CD14-positive monocyte (primary cell): Measurements from ENCODE around the gene NCMAP. TPM values are rescaled to one million over a fixed set of nuclear protein-coding genes. Genes with fewer than 3 reads are reported as not detected.

Experiments
- DNase-seq, 3 donors: peaks; one replicate each; pipeline ENCODE4 v3.0.0-alpha.2; 2011 to 2022
- H2AFZ ChIP-seq: 2 replicates; pipeline ENCODE4 v1.6.0; 2012; ENCODE audit warnings: mild to moderate bottlenecking, low read depth, low read length, inconsistent platforms; ENCODE audit not compliant: insufficient read depth, poor library complexity, severe bottlenecking
- H3K27ac ChIP-seq, 2 donors: 1 replicate in 1 of 2; 2 replicates in 1 of 2; pipeline ENCODE4 v1.5.1; 2012 to 2013; ENCODE audit warnings: low read length in 2 of 2, control low read depth in 1 of 2, inconsistent platforms in 1 of 2, low read depth in 1 of 2, mild to moderate bottlenecking in 1 of 2
- H3K27me3 ChIP-seq, 2 donors: one replicate each; pipeline versions ENCODE4 v1.6.0 to v1.6.1; 2011 to 2013; ENCODE audit warnings: low read length in 2 of 2; ENCODE audit not compliant: control insufficient read depth in 2 of 2, insufficient read depth in 2 of 2
- H3K36me3 ChIP-seq, 2 donors: replicated peaks in 1 of 2; 1 replicate in 1 of 2; 2 replicates in 1 of 2; pipeline versions ENCODE4 v1.5.1 to v1.6.1; 2012 to 2013; ENCODE audit warnings: low read length in 2 of 2, control low read depth in 1 of 2, inconsistent platforms in 1 of 2, mild to moderate bottlenecking in 1 of 2; ENCODE audit not compliant: insufficient read depth in 2 of 2, control insufficient read depth in 1 of 2
- H3K4me1 ChIP-seq, 2 donors: 1 replicate in 1 of 2; 2 replicates in 1 of 2; pipeline versions ENCODE4 v1.5.1 to v1.6.1; 2012 to 2013; ENCODE audit warnings: low read length in 2 of 2, control low read depth in 1 of 2, inconsistent platforms in 1 of 2, mild to moderate bottlenecking in 1 of 2, moderate library complexity in 1 of 2; ENCODE audit not compliant: insufficient read depth in 2 of 2, control insufficient read depth in 1 of 2
- H3K4me2 ChIP-seq: replicated peaks from 2 replicates; pipeline ENCODE3; 2012; ENCODE audit warnings: low read length, moderate library complexity, mild to moderate bottlenecking; ENCODE audit not compliant: poor library complexity, severe bottlenecking; ENCODE audit errors: extremely low read depth
- H3K4me3 ChIP-seq, 3 experiments: fragments of 200-600 bp in 1 of 3; sonication (generic) in 1 of 3; replicated peaks in 1 of 3; 1 replicate in 2 of 3; 2 replicates in 1 of 3; pipeline ENCODE4 v1.5.1; 2011 to 2013; ENCODE audit warnings: low read length in 3 of 3, mild to moderate bottlenecking in 3 of 3, control low read depth in 2 of 3, low read depth in 2 of 3, inconsistent platforms in 1 of 3, moderate library complexity in 1 of 3
- H3K79me2 ChIP-seq: 2 replicates; pipeline ENCODE4 v1.6.0; 2012; ENCODE audit warnings: mild to moderate bottlenecking, control low read depth, inconsistent platforms, low read length, moderate library complexity; ENCODE audit not compliant: insufficient read depth
- H3K9ac ChIP-seq: 2 replicates; pipeline ENCODE4 v1.6.0; 2017; ENCODE audit warnings: low read length, mild to moderate bottlenecking; ENCODE audit not compliant: insufficient read depth, poor library complexity, severe bottlenecking
- H3K9me3 ChIP-seq, 2 donors: replicated peaks in 1 of 2; 1 replicate in 1 of 2; 2 replicates in 1 of 2; pipeline versions ENCODE4 v1.5.1 to v1.6.1; 2012 to 2013; ENCODE audit warnings: low read length in 2 of 2, control low read depth in 1 of 2; ENCODE audit not compliant: control insufficient read depth in 1 of 2, insufficient read depth in 1 of 2
- H4K20me1 ChIP-seq: 2 replicates; pipeline ENCODE4 v1.6.0; 2012; ENCODE audit warnings: mild to moderate bottlenecking, low read length, control low read depth, moderate library complexity; ENCODE audit not compliant: insufficient read depth
- H3K27ac Mint-ChIP-seq, 7 donors: one replicate each; pipeline ENCODE4 v1.8.0; 2020; ENCODE audit warnings: mild to moderate bottlenecking in 7 of 7, mixed read lengths in 7 of 7, moderate library complexity in 6 of 7, inconsistent platforms in 2 of 7
- H3K27me3 Mint-ChIP-seq, 3 donors: one replicate each; pipeline ENCODE4 v1.8.0; 2021 to 2022; ENCODE audit warnings: low read depth in 3 of 3, mild to moderate bottlenecking in 3 of 3, mixed read lengths in 3 of 3, moderate library complexity in 3 of 3, inconsistent platforms in 1 of 3
- H3K36me3 Mint-ChIP-seq, 2 donors: one replicate each; pipeline ENCODE4 v1.8.0; 2020; ENCODE audit warnings: mixed read lengths in 2 of 2, inconsistent platforms in 1 of 2, mild to moderate bottlenecking in 1 of 2
- H3K4me1 Mint-ChIP-seq: one replicate; pipeline ENCODE4 v1.8.0; 2020; ENCODE audit warnings: mild to moderate bottlenecking, mixed read lengths
- H3K4me3 Mint-ChIP-seq, 2 donors: one replicate each; pipeline ENCODE4 v1.8.0; 2020; ENCODE audit warnings: mild to moderate bottlenecking in 2 of 2, mixed read lengths in 2 of 2, moderate library complexity in 1 of 2
- H3K9me3 Mint-ChIP-seq, 7 donors: one replicate each; pipeline ENCODE4 v1.8.0; 2020 to 2022; ENCODE audit warnings: mixed read lengths in 7 of 7, mild to moderate bottlenecking in 6 of 7, moderate library complexity in 6 of 7, inconsistent platforms in 2 of 7
- CTCF ChIP-seq: fragments of 200-600 bp; IDR thresholded peaks from one replicate; pipeline ENCODE4 v1.8.0; 2022; ENCODE audit warnings: antibody characterized with exemption, mild to moderate bottlenecking
- WGBS: methylation state at CpG from one replicate; pipeline ENCODE4 v1.1.5; 2013; ENCODE audit warnings: missing lambda C conversion rate; ENCODE audit not compliant: insufficient coverage; 5-methylcytosine and 5-hydroxymethylcytosine counted together
- intact Hi-C, 2 donors: fragments of 100-400 bp; cut with micrococcal nuclease; formaldehyde crosslinking; loops; one replicate each; pipeline versions ENCODE4 v1.15.0 to v1.15.1; 2023
- polyA plus RNA-seq, 3 donors: library from polyadenylated mRNA; depleted of rRNA in 1 of 3; unstranded in 2 of 3; stranded (reverse) in 1 of 3; fragments of 300-500 nt in 2 of 3; fragments of >200 nt in 1 of 3; fragmentation: Illumina TruSeq in 2 of 3; gene quantifications; 1 replicate in 2 of 3; 2 replicates in 1 of 3; pipeline ENCODE4 v1.2.3, GENCODE V29; 2012 to 2021

NCMAP gene
- polyA plus RNA-seq, 3 donors: not detected

- Histone ChIP-seq H3K9me3 (no peaks in the 10 kb centered on the region), H4K20me1 (no peaks in the 10 kb centered on the region), H3K4me3 (no peak overlapping the region), H2AFZ (no peak overlapping the region), H3K4me2 (no peak overlapping the region), H3K27me3 (no peaks in the 10 kb centered on the region), H3K36me3 (no peaks in the 10 kb centered on the region), H3K79me2 (no peaks in the 10 kb centered on the region), H3K4me1 (no peaks in the 10 kb centered on the region), H3K27ac (no peak overlapping the region), H3K9ac (no peak overlapping the region)
- Mint-ChIP-seq H3K27me3 (peaks cover under 1 to 2% (median 1%) of the 10 kb centered on the region in 3 donors), H3K9me3 (no peaks in the 10 kb centered on the region), H3K4me1 (no peaks in the 10 kb centered on the region), H3K4me3 (no peak overlapping the region), H3K36me3 (no peaks in the 10 kb centered on the region), H3K27ac (no peak overlapping the region)
- no peak for TF ChIP-seq CTCF
- intact Hi-C loops: no loop called here
- 96% methylated on average over 14 of the region's 19 CpGs for WGBS
- no peak for DNase-seq
Measured at GRCh38 chr1:24605534-24606295, 49.8 kb downstream of the NCMAP start.

DNA sequence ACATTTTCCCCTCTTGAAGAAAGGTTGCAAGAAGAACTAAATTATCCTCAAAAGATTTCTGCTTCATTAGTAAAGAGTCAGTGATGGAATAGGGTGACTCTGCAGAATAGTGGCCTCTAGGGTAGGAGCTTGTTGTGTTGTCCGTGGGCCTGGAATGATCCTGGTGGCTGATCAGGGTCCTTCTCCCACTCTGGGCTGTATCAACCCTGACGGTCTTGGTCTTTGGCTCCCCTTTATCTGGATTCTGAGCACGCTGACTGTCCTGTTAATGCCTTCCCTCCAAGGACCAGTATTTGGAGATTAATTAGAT is 50.4 kb downstream of the NCMAP start:
- Mint-ChIP-seq H3K4me1 (no peaks in the 10 kb centered on the region), H3K27ac (no peak overlapping the region), H3K36me3 (no peaks in the 10 kb centered on the region), H3K27me3 (peaks cover 0 to 4% (median 2%) of the 10 kb centered on the region in 3 donors), H3K9me3 (no peaks in the 10 kb centered on the region), H3K4me3 (no peak overlapping the region)
- Histone ChIP-seq H3K36me3 (no peaks in the 10 kb centered on the region), H3K9me3 (no peaks in the 10 kb centered on the region), H3K79me2 (no peaks in the 10 kb centered on the region), H3K4me3 (no peak overlapping the region), H2AFZ (no peak overlapping the region), H3K27me3 (no peaks in the 10 kb centered on the region), H3K4me2 (no peak overlapping the region), H3K4me1 (no peaks in the 10 kb centered on the region), H4K20me1 (no peaks in the 10 kb centered on the region), H3K9ac (no peak overlapping the region), H3K27ac (no peak overlapping the region)
- intact Hi-C loops: no loop called here
- DNase-seq: no peak
- no peak for TF ChIP-seq CTCF
- WGBS: 100% methylated on average over 1 of the region's 3 CpGs
